ACC112 (cell line): Measurements from ENCODE around the gene BMERB1.

ENCODE experiments used
- H2AFZ ChIP-seq: fragments of 200-600 bp; sonication (generic); one replicate; pipeline ENCODE4 v1.6.0; 2017; ENCODE audit warnings: antibody characterized with exemption, low read length; ENCODE audit not compliant: unreplicated experiment
- H3K27ac ChIP-seq: fragments of 200-600 bp; sonication (generic); 2 replicates; pipeline ENCODE4 v1.5.1; 2014; ENCODE audit warnings: low read depth, mild to moderate bottlenecking, antibody characterized with exemption, low read length, moderate library complexity
- H3K27me3 ChIP-seq: fragments of 200-600 bp; sonication (generic); 2 replicates; pipeline ENCODE4 v1.6.1; 2014; ENCODE audit warnings: mild to moderate bottlenecking, antibody characterized with exemption, low read length, moderate library complexity, mixed read lengths; ENCODE audit not compliant: insufficient read depth
- H3K36me3 ChIP-seq: fragments of 200-600 bp; sonication (generic); 2 replicates; pipeline ENCODE4 v1.6.1; 2016; ENCODE audit warnings: mild to moderate bottlenecking, antibody characterized with exemption, low read length, moderate library complexity, mixed read lengths; ENCODE audit not compliant: insufficient read depth
- H3K4me1 ChIP-seq: fragments of 200-600 bp; sonication (generic); one replicate; pipeline ENCODE4 v1.6.1; 2016; ENCODE audit warnings: low read length, mixed read lengths; ENCODE audit not compliant: insufficient read depth, unreplicated experiment, control insufficient read depth
- H3K4me3 ChIP-seq: fragments of 200-600 bp; sonication (generic); 2 replicates; pipeline ENCODE4 v1.5.1; 2014; ENCODE audit warnings: mild to moderate bottlenecking, low read depth, low read length
- H3K79me2 ChIP-seq: fragments of 200-600 bp; sonication (generic); one replicate; pipeline ENCODE4 v1.6.0; 2016; ENCODE audit warnings: low read length; ENCODE audit not compliant: control insufficient read depth, unreplicated experiment, insufficient read depth

BMERB1 gene

GRCh38 chr16:15587152-15587825 is 152.9 kb downstream of the BMERB1 start:
- peaks cover 38% of the 10 kb centered on the region for H3K36me3 ChIP-seq
- H3K27me3 ChIP-seq, result no peaks in the 10 kb centered on the region
- no peak overlapping the region for H2AFZ ChIP-seq
- no peak overlapping the region for H3K4me3 ChIP-seq
- no peak overlapping the region for H3K27ac ChIP-seq
- H3K79me2 ChIP-seq, result no peaks in the 10 kb centered on the region
- peaks cover 10% of the 10 kb centered on the region for H3K4me1 ChIP-seq

DNA sequence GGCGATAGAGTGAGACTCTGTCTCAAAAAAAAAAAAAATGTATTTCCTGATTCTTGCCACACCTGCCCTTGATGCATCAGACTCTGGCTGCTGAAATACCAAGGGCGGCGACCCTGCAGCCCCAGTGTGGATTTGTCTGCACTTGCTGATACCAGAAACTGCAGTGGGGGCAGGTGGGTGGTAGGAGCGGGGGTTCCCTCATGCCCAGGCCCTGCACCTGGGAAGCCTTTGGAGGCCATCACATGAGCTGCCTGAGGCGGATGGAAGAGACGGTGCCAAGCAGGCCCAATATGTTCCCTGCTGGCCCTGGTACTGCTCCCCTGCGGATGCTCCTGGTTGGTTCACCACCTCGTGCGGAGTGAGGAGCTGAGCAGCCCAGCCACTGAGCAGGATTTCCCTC is 157.9 kb downstream of the BMERB1 start:
- no peak overlapping the region for H2AFZ ChIP-seq
- no peak overlapping the region for H3K27ac ChIP-seq
- no peaks in the 10 kb centered on the region for H3K79me2 ChIP-seq
- H3K27me3 ChIP-seq, result no peaks in the 10 kb centered on the region
- no peak overlapping the region for H3K4me3 ChIP-seq
- peaks cover 15% of the 10 kb centered on the region; the same call in 1 of the 2 replicates for H3K36me3 ChIP-seq
- peaks cover 10% of the 10 kb centered on the region for H3K4me1 ChIP-seq

- H3K79me2 ChIP-seq, result no peaks in the 10 kb centered on the region
- H3K4me1 ChIP-seq, result peaks cover 10% of the 10 kb centered on the region
- H3K27me3 ChIP-seq, result no peaks in the 10 kb centered on the region
- H3K36me3 ChIP-seq, result 0 out of 2 replicates have a peak, but pooled peaks cover 10% of the 10 kb centered on the region
- H3K27ac ChIP-seq, result no peak overlapping the region
- H2AFZ ChIP-seq, result no peak overlapping the region
- no peak overlapping the region for H3K4me3 ChIP-seq
These were observed 158.8 kb downstream of the BMERB1 start for GRCh38 chr16:15593235-15593634.

DNA sequence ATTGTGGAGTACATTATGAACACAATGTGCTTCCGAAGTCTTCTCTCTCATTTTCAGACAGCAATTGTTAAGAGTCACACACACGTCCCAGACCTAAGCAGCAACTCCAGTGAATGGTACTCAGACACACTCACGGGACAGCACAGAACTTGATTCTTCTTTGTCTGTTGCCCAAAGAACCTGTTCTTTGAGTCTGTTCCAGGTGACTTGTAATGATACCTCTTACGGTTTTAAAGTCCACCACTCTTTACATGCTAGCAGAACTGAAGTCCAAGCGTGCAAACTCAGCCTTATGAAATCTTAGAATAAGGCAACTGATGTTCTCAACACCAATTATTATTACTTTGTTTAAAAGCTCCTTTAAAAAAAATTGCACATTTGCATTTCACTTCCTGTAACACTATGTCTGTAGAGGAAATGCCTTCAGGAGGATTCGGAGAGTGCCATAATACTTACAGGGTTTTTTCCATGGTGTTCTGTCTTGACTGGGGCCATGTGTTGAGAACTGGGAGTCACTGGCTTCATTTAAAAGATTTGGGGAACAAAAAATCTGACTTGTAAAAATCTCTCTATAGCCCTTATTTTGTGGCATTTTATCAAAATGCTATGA is 160.4 kb downstream of the BMERB1 start:
- peaks cover 10% of the 10 kb centered on the region; the same call in 1 of the 2 replicates for H3K36me3 ChIP-seq
- H3K27ac ChIP-seq, result no peak overlapping the region
- no peak overlapping the region for H2AFZ ChIP-seq
- H3K4me1 ChIP-seq, result peaks cover 10% of the 10 kb centered on the region
- H3K79me2 ChIP-seq, result no peaks in the 10 kb centered on the region
- H3K27me3 ChIP-seq, result no peaks in the 10 kb centered on the region
- H3K4me3 ChIP-seq, result no peak overlapping the region

GRCh38 chr16:15597135-15597534 is 162.7 kb downstream of the BMERB1 start:
- peaks cover 15% of the 10 kb centered on the region; the same call in 1 of the 2 replicates for H3K36me3 ChIP-seq
- H3K79me2 ChIP-seq, result no peaks in the 10 kb centered on the region
- H3K27me3 ChIP-seq, result no peaks in the 10 kb centered on the region
- no peak overlapping the region for H3K4me3 ChIP-seq
- H3K27ac ChIP-seq, result no peak overlapping the region
- no peaks in the 10 kb centered on the region for H3K4me1 ChIP-seq
- H2AFZ ChIP-seq, result no peak overlapping the region

GRCh38 chr16:15597822-15598647 is 163.6 kb downstream of the BMERB1 start:
- no peaks in the 10 kb centered on the region for H3K27me3 ChIP-seq
- no peaks in the 10 kb centered on the region for H3K79me2 ChIP-seq
- H3K4me3 ChIP-seq, result no peak overlapping the region
- H3K36me3 ChIP-seq, result peaks cover 24% of the 10 kb centered on the region; the same call in 1 of the 2 replicates
- H3K27ac ChIP-seq, result no peak overlapping the region
- no peaks in the 10 kb centered on the region for H3K4me1 ChIP-seq
- H2AFZ ChIP-seq, result no peak overlapping the region

DNA sequence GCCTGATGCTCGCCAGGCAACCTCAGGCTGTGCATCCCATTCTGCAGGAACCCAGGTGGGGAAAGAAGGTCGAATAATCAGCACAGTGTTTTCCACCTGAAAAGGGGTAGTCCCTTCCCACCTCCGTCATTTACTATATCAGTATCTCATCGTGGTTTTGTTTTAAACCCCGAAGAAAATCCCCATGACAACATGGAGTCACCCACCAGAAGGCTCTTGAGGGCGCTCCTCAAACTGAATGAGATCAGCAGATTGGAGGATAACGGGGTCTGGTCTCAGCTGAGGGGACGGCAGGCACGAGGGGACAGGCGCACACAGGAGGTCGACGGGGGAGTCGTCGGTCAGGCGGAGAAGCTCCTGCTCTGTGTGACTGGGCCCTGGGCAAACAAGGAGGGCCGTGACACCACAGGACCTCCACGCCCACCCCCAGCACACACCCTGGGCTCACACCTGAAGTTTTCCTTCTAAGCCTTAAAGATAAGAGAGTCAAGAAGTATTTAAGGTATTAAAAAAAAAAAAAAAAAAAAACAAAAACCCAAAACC is 164.3 kb downstream of the BMERB1 start:
- H3K79me2 ChIP-seq, result no peaks in the 10 kb centered on the region
- H3K36me3 ChIP-seq, result peaks cover 31% of the 10 kb centered on the region; the same call in 1 of the 2 replicates

GRCh38 chr16:15599303-15600070 is 165.1 kb downstream of the BMERB1 start:
- no peak overlapping the region for H3K4me3 ChIP-seq
- peaks cover 39% of the 10 kb centered on the region for H3K36me3 ChIP-seq
- no peak overlapping the region for H2AFZ ChIP-seq
- no peak overlapping the region for H3K27ac ChIP-seq
- H3K27me3 ChIP-seq, result no peaks in the 10 kb centered on the region
- H3K79me2 ChIP-seq, result no peaks in the 10 kb centered on the region
- H3K4me1 ChIP-seq, result no peaks in the 10 kb centered on the region

More for the DNA sequence above, 164.3 kb downstream of the BMERB1 start:
- H3K4me1 ChIP-seq, result no peaks in the 10 kb centered on the region
- H2AFZ ChIP-seq, result no peak overlapping the region
- no peaks in the 10 kb centered on the region for H3K27me3 ChIP-seq
- H3K4me3 ChIP-seq, result no peak overlapping the region
- H3K27ac ChIP-seq, result no peak overlapping the region

DNA sequence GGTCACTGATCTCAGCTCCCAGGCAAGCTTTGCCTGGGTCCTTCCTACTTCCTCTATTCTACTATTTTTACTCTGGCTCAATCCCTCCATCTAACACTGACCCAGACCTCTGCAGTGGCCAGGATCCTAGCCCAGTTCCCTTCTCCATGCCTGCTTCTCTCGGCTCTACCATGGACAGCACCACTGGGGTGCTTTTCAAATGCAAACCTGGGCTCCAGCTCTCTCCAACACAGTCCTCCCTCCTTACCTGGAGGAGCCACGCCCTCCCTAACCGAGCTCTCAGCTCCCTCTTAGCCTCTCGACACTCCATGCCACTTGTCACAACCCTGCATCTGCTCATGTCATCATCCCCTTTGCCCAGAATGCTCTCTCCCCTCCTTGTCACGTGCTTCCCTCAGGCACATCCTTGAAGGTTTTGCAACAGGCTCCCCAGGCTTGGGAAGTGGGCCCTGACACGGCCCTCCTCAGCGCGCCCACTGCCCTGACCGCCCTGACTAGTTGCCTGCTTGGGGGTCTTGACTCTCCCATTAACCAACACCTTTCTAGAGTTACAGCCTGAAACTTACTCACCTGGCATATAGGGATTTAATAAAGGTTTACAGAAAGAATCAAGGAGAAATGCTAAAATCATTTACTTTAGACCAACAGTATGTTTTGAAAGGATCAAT is 167.0 kb downstream of the BMERB1 start:
- H3K4me3 ChIP-seq, result no peak overlapping the region
- peaks cover 31% of the 10 kb centered on the region for H3K36me3 ChIP-seq

More for the DNA sequence above, 167.0 kb downstream of the BMERB1 start:
- H2AFZ ChIP-seq, result no peak overlapping the region
- H3K27me3 ChIP-seq, result no peaks in the 10 kb centered on the region
- no peak overlapping the region for H3K27ac ChIP-seq
- no peaks in the 10 kb centered on the region for H3K4me1 ChIP-seq
- no peaks in the 10 kb centered on the region for H3K79me2 ChIP-seq
